Esophagus muscularis mucosa (tissue), 4 donors: ENCODE data around the gene AQP2. TPM values are rescaled to one million over a fixed set of nuclear protein-coding genes. Genes with fewer than 3 reads are reported as not detected.
A peak's percentile ranks its signal among the peaks of the same experiment; 100 is the strongest.

Source experiments
- DNase-seq: peaks from one replicate; pipeline ENCODE4 v3.0.0-alpha.2; 2017; ENCODE audit errors: extremely low spot score
- H3K27ac ChIP-seq, 4 donors: fragments of 200-600 bp; sonication (generic); replicated peaks in 1 of 4; 1 replicate in 3 of 4; 2 replicates in 1 of 4; pipeline ENCODE4 v1.5.1; 2016 to 2019; ENCODE audit warnings: mild to moderate bottlenecking in 1 of 4
- H3K27me3 ChIP-seq, 4 donors: fragments of 200-600 bp; sonication (generic); one replicate each; pipeline versions ENCODE4 v1.5.1 to v1.6.0; 2016 to 2019
- H3K36me3 ChIP-seq, 4 donors: fragments of 200-600 bp; sonication (generic); one replicate each; pipeline ENCODE4 v1.5.1; 2016 to 2019
- H3K4me1 ChIP-seq, 4 donors: fragments of 200-600 bp; sonication (generic); one replicate each; pipeline ENCODE4 v1.5.1; 2016 to 2019
- H3K4me3 ChIP-seq, 4 donors: fragments of 200-600 bp; sonication (generic); 1 replicate in 2 of 4; 2 replicates in 2 of 4; pipeline ENCODE4 v1.5.1; 2016 to 2019; ENCODE audit warnings: mild to moderate bottlenecking in 4 of 4, moderate library complexity in 1 of 4
- H3K9me3 ChIP-seq, 4 donors: fragments of 200-600 bp; sonication (generic); 1 replicate in 3 of 4; 2 replicates in 1 of 4; pipeline ENCODE4 v1.5.1; 2016 to 2019
- EP300 ChIP-seq: sonication (generic); formaldehyde crosslinking; IDR thresholded peaks from one replicate; pipeline ENCODE4 v1.6.1; 2017; ENCODE audit warnings: antibody characterized with exemption
- POLR2A ChIP-seq: fragments of 450-650 bp; IDR thresholded peaks from one replicate; pipeline ENCODE4 v1.6.1; 2017; ENCODE audit warnings: antibody characterized with exemption, moderate library complexity, mild to moderate bottlenecking, low read depth
- POLR2AphosphoS5 ChIP-seq, 2 donors: sonication (generic); formaldehyde crosslinking; IDR thresholded peaks; one replicate each; pipeline ENCODE4 v1.6.1; 2017; ENCODE audit warnings: antibody characterized with exemption in 2 of 2
- WGBS: methylation state at CpG from one replicate; pipeline ENCODE4 v1.1.5; 2018; 5-methylcytosine and 5-hydroxymethylcytosine counted together
- intact Hi-C: fragments of 100-400 bp; cut with DNase I; formaldehyde crosslinking; loops from one replicate; pipeline ENCODE4 v1.15.1; 2023
- total RNA-seq, 4 donors: library from RNA; depleted of rRNA; stranded (reverse); fragments of >200 nt; gene quantifications; one replicate each; pipeline versions ENCODE4 v1.1.0 to v1.2.1, GENCODE V29; 2016
- TF ChIP-seq, protein P1 (sequence below), 3 experiments: fragments of 200-600 bp in 2 of 3; fragments of 450-650 bp in 1 of 3; sonication (generic) in 2 of 3; IDR thresholded peaks; one replicate each; pipeline ENCODE4 v1.5.1; 2017 to 2019; ENCODE audit warnings: antibody characterized with exemption in 3 of 3, mild to moderate bottlenecking in 2 of 3, moderate library complexity in 1 of 3

AQP2 gene
- total RNA-seq, 4 donors from 2014 or later = not detected

- TF ChIP-seq POLR2A = no peak
- TF ChIP-seq, protein P1, sequence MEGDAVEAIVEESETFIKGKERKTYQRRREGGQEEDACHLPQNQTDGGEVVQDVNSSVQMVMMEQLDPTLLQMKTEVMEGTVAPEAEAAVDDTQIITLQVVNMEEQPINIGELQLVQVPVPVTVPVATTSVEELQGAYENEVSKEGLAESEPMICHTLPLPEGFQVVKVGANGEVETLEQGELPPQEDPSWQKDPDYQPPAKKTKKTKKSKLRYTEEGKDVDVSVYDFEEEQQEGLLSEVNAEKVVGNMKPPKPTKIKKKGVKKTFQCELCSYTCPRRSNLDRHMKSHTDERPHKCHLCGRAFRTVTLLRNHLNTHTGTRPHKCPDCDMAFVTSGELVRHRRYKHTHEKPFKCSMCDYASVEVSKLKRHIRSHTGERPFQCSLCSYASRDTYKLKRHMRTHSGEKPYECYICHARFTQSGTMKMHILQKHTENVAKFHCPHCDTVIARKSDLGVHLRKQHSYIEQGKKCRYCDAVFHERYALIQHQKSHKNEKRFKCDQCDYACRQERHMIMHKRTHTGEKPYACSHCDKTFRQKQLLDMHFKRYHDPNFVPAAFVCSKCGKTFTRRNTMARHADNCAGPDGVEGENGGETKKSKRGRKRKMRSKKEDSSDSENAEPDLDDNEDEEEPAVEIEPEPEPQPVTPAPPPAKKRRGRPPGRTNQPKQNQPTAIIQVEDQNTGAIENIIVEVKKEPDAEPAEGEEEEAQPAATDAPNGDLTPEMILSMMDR (IDR thresholded peaks at IDR 0.05) = no peak
- no peak for TF ChIP-seq POLR2AphosphoS5 (IDR thresholded peaks at IDR 0.05)
- no peak for TF ChIP-seq EP300
- Histone ChIP-seq H3K27me3 (peaks cover 0 to 77% (median 34%) of the 10 kb centered on the region in 4 donors), H3K4me3 (no peak overlapping the region), H3K36me3 (no peaks in the 10 kb centered on the region), H3K27ac (no peak overlapping the region), H3K9me3 (no peaks in the 10 kb centered on the region), H3K4me1 (peaks cover 5 to 36% (median 18%) of the 10 kb centered on the region in 4 donors)
- 45% methylated on average over 11 of the region's 11 CpGs for WGBS
- DNase-seq = no peak
- intact Hi-C loops = loop anchor here (10.0 kb wide), 2 partner anchors 185 to 225 kb away; no protein-coding TSS in a partner anchor
Measured at GRCh38 chr12:49959685-49960473, 9.3 kb downstream of the AQP2 start.

GRCh38 chr12:49960474-49961110 lies 10.1 kb downstream of the AQP2 start:
- TF ChIP-seq POLR2AphosphoS5 (IDR thresholded peaks at IDR 0.05) = no peak
- TF ChIP-seq POLR2A = no peak
- TF ChIP-seq, protein P1 (IDR thresholded peaks at IDR 0.05) = no peak
- TF ChIP-seq EP300 = no peak

DNA sequence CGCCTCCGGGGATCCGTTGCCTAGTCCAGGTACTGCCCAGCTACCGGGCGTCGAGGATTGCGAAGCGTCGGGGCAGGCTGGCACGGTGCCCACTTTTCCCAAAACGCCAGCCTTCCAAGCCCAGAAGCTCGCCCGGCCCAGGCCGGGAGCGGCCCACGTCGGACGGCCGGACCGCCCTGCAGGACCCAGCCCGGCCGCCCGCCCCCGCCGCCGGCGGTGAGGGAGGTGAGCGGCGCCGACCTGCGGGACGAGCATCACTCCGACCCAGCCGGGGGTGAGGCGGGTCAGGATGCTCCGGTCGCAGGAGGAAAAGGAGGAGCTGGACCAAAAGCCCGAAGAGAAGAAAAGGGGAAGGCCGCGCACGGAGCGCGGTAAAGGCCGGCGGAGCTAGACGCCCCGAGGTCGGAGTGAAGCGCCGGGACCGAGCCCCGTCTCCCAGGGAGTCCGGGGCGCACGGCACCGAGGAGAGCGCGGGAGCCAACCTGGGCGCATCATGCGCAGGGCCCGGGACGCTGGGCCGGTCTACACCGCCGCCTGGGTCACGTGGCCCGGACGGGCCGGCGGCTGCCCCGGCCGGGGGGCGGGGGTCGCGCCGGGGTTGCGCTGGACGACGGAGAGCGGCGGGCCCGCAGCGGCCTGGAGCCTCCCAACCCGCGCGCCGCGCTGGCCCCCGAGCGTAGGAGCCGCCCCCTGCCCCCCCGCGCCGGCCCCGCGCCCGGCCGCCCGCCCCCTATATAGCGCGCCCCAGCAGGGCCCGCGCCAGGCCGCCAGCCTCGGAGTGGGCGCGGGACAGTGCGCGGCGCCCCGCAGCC lies 10.8 kb downstream of the AQP2 start, which contains the start of gene AQP5:
AQP5 (plus strand) TSS at position 762 of the 812 bp plus-strand sequence. CDS start 146 bp downstream, outside the sequence.
- 1% methylated on average over 34 of the region's 111 CpGs for WGBS
- no peak for DNase-seq
- intact Hi-C loops = loop anchor here (10.0 kb wide), 2 partner anchors 187 to 223 kb away; no protein-coding TSS in a partner anchor

More at GRCh38 chr12:49960474-49961110, 10.1 kb downstream of the AQP2 start:
- H3K4me1 ChIP-seq = peaks cover 5 to 28% (median 16%) of the 10 kb centered on the region in 4 donors
- H3K9me3 ChIP-seq = no peaks in the 10 kb centered on the region
- intact Hi-C loops = loop anchor here (10.0 kb wide), 2 partner anchors 186 to 224 kb away; no protein-coding TSS in a partner anchor
- no peak overlapping the region for H3K27ac ChIP-seq
- no peak for DNase-seq
- H3K36me3 ChIP-seq = no peaks in the 10 kb centered on the region
- peak overlapping the region; percentile 48 to 58 (median 49) for H3K4me3 ChIP-seq
- H3K27me3 ChIP-seq = peaks cover 0 to 74% (median 26%) of the 10 kb centered on the region in 4 donors
- WGBS = 63% methylated on average over 7 of the region's 13 CpGs

More for the DNA sequence above, 10.8 kb downstream of the AQP2 start, which contains the start of gene AQP5:
- H3K4me1 ChIP-seq = peaks cover 5 to 27% (median 16%) of the 10 kb centered on the region in 4 donors
- peak within 1 kb of the TSS; percentile 48 to 58 (median 49) for H3K4me3 ChIP-seq
- no peak for TF ChIP-seq POLR2A
- TF ChIP-seq, protein P1 (IDR thresholded peaks at IDR 0.05) = no peak
- TF ChIP-seq EP300 = no peak
- TF ChIP-seq POLR2AphosphoS5 (IDR thresholded peaks at IDR 0.05) = no peak
- H3K9me3 ChIP-seq = no peaks in the 10 kb centered on the region
- no peak within 1 kb of the TSS for H3K27ac ChIP-seq
- H3K27me3 ChIP-seq = peaks cover 0 to 67% (median 24%) of the 10 kb centered on the region in 4 donors
- no peaks in the 10 kb centered on the region for H3K36me3 ChIP-seq
